CD4-positive, alpha-beta T cell treated with Interleukin-17A for 1 hour (primary cell): Measurements from ENCODE around the gene HYAL1.

ENCODE experiments used
- DNase-seq: peaks from one replicate; pipeline ENCODE4 v3.0.0-alpha.2; 2020

The HYAL1 gene, protein sequence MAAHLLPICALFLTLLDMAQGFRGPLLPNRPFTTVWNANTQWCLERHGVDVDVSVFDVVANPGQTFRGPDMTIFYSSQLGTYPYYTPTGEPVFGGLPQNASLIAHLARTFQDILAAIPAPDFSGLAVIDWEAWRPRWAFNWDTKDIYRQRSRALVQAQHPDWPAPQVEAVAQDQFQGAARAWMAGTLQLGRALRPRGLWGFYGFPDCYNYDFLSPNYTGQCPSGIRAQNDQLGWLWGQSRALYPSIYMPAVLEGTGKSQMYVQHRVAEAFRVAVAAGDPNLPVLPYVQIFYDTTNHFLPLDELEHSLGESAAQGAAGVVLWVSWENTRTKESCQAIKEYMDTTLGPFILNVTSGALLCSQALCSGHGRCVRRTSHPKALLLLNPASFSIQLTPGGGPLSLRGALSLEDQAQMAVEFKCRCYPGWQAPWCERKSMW

GRCh38 chr3:50303013-50303815 is at the start of gene HYAL1:
TSS of gene HYAL1 (minus strand) at chr3:50303574. CDS start at chr3:50302956, 618 bp downstream.
- no peak for DNase-seq

DNA sequence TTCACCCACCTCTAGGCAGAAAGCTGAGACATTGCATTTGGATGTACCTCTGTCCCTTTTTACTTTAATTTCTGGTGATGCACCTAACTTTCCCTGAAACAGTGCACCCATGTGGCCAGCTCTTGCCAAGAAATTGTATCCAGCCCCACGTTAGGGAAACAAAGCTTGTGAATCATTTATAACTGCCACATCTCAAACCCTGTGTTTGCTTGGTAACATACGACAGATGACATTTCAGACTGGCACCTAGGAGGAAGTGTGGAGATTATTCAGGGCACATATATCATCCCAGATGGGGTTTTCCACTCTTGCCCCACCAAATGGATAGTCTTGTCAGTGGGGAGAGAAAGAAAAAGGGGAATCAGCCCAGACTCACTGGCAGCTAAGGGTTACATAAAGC is 49.4 kb upstream of the HYAL1 start:
- no peak for DNase-seq

GRCh38 chr3:50351323-50351697 is 47.9 kb upstream of the HYAL1 start:
- no peak for DNase-seq

DNA sequence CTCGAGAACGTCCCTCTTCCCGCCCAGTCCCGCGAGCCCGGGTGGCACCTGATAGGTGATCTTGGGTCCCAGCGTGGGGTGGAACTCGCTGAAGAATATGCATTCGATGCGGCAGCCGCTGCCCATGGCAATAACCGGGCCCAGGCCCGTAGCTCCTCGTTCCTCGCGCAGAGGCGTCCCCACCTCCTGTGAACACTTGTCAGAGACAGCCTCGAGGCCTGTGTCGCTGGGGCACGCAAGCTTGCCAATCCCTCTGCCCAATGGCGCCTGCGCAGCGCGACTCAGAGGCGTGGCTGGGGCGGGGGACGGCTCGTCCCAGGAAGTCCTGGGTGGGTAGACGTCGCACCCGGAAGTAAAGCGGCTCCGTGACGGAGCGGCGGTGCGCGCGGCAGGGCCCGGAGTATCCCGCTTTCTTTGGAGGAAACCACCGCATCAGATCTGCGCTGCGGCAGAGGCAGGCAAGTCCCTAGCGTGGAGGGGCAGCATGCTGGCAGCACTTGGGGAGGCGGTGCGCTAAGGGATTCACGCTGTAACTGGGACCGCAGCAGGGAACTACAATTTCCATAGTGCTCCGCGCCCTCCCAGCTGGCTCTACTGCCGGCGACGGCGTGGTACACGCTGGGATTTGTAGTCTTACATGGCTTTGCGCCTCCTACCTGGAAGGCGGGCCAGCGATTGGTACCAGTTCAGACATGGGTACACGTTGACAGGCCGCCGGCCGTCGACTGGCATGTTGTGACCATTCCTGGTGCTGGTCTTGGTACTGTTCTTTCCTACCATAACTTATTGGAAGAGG is 47.4 kb upstream of the HYAL1 start, which contains the start of the genes CYB561D2 and NPRL2:
TSS of gene CYB561D2 (plus strand) at position 336 of the 796 bp plus-strand sequence. CDS start 572 bp downstream, outside the sequence.
TSS of gene NPRL2 (minus strand) at position 249 of the 796 bp plus-strand sequence. CDS start at position 126, 123 bp downstream.
- peak; percentile 98 for DNase-seq

DNA sequence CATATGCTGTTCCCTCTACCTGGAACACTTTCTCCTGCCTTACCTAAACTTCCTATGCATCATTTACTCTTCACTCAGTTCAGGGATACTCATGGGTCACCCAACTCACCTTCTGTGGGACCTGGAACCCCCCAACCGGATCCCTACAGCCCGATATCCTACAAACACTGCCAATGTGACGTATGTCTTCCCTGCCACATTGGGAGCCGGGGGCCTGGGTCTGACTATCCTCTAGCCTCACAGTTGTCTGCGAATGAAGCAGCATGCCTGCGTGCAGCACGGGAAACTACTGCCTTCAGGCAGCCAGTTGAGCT is 46.8 kb upstream of the HYAL1 start:
- no peak for DNase-seq

GRCh38 chr3:50347187-50347813 is 43.9 kb upstream of the HYAL1 start:
- peak; percentile 89 for DNase-seq

GRCh38 chr3:50345586-50346234 is 42.3 kb upstream of the HYAL1 start, which contains the start of gene ZMYND10:
TSS of gene ZMYND10 (minus strand) at chr3:50345732. CDS start at chr3:50345579, 153 bp downstream.
- DNase-seq, result peak; percentile 79

DNA sequence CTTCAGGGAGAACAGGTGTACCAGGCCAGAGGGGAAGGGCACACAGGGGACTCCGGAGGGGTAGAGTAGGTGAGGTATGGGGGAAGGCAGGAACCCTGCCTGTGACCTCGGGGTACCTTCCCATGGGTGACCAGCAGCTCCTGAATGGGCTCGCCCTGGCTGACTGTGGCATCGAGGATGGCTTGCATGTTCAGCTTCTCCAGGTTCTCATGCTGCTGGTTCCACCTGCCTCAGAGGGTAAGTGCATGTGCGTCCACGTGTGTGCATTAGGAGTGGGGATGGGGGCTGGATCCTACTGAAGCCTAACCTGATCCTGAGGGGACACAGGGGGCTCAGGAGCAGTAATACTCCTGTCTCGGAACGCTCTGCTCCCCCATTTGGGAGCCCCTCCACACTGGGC is 41.6 kb upstream of the HYAL1 start:
- DNase-seq, result no peak

- DNase-seq, result no peak
These were observed 39.6 kb upstream of the HYAL1 start for GRCh38 chr3:50342813-50343633.

- DNase-seq, result no peak
These were observed 38.7 kb upstream of the HYAL1 start for GRCh38 chr3:50341996-50342650.

- DNase-seq, result no peak
These were observed 38.2 kb upstream of the HYAL1 start for GRCh38 chr3:50341537-50341936.

DNA sequence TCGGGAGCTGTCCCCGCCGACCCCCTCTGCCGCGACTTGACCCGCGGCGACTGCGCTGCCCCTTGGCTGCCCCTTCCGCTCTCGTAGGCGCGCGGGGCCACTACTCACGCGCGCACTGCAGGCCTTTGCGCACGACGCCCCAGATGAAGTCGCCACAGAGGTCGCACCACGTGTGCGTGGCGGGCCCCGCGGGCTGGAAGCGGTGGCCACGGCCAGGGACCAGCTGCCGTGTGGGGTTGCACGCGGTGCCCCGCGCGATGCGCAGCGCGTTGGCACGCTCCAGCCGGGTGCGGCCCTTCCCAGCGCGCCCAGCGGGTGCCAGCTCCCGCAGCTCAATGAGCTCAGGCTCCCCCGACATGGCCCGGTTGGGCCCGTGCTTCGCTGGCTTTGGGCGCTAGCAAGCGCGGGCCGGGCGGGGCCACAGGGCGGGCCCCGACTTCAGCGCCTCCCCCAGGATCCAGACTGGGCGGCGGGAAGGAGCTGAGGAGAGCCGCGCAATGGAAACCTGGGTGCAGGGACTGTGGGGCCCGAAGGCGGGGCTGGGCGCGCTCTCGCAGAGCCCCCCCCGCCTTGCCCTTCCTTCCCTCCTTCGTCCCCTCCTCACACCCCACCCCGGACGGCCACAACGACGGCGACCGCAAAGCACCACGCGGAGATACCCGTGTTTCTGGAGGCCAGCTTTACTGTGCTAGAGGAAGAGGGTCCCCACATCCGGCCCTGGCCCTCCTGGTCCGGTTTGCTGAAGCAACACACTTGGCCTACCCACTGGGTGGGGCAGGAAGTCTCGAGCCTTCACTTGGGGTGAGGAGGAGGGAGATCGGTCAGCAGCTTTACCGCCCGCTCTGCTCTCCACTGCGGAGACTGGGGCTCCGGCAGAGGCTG is 37.3 kb upstream of the HYAL1 start, which contains the start of gene RASSF1:
TSS of gene RASSF1 (minus strand) at position 389 of the 882 bp plus-strand sequence. CDS start at position 358, 31 bp downstream.
- DNase-seq, result peak; percentile 80

DNA sequence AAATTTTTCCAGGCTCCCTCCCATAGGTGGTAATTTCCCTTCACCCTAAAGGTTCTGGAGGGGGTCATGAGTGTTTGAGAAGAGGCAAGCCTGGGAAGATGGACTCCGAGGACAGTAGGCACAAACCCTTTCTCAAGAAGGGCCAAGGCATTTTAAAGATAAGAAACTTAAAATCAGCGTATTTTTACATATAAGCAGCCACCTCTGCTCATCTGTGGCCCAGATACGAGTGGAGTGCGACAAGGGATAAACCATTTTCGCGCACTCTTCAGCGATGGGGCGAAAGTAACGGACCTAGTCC is 36.7 kb upstream of the HYAL1 start:
- DNase-seq, result no peak

DNA sequence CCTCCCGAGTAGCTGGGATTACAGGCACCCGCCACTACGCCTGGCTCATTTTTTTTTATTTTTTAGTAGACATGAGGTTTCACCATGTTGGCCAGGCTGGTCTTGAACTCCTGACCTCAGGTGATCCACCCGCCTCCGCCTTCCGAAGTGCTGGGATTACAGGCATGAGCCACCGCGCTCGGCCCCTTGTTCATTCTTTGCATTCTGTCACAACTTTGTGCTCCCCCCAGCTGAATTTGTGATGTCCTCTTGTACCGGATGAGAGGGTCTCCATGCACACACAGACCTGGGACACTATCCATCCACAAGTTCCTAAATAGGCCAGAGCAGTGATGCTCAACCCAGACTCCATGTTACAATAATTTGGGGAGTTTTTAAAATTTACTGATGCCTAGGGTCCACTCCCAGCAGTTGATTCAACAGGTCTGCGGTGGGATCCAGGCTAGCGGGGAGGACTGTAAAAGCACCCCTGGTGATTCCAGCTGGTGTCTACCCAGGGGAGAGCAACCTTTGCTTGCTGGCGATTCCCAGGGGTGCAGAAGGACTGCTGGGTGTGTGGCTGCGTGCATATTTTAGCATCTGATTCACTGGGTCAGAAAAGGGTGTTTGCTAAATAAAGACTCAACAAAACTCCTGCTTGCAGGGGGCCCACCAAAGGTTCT is 36.2 kb upstream of the HYAL1 start:
- no peak for DNase-seq

- DNase-seq, result no peak
These were observed 35.6 kb upstream of the HYAL1 start for GRCh38 chr3:50338965-50339364.

GRCh38 chr3:50337175-50337861 is 33.9 kb upstream of the HYAL1 start:
- DNase-seq, result peak; percentile 96

DNA sequence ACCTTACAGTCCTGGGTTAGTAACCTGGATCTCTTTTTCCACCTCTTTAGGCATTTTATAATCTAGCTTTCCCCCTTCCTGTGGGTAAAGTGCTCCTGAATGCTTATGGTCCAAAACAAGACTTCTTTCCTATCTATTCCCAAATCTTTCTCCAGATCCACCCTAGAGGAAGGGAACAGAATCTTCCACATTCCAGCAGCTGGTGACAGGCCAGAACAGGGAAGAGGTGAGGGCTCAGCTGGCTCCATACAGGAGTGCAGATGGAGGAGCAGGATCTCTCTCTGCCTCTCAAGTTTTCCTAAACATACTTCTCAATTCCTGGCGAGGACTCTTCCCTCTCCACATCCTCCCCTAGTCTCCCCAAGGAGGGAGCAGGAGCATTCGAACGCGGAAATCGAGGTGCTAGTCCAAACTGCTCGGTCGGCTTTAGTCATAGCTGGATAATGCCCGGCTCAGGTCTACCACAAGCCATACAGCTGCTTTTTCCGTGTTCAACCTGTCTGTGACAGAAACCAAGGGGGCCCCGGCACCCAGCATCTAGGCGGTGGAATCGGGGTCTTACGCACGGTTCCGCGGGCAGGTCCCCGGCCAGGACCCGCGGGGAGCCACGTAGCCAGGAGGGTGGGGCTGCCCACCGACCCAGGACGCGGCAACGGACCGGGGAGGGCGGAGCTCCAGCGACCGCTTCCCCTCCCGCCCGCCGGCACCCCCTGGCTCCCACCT is 33.2 kb upstream of the HYAL1 start:
- DNase-seq, result no peak
